Epithelial cell of esophagus (primary cell): ENCODE results near the gene ZNF302.

Source experiments
- DNase-seq: peaks from one replicate; pipeline ENCODE4 v3.0.0; 2010; ENCODE audit warnings: low read depth
- H3K4me3 ChIP-seq: 2 replicates; pipeline ENCODE4 v1.5.1; 2011; ENCODE audit warnings: mild to moderate bottlenecking, low read length, control low read depth
- TF ChIP-seq, protein P1 (sequence below): IDR thresholded peaks from 2 replicates; pipeline ENCODE4 v1.5.1; 2011; ENCODE audit warnings: low read depth, mild to moderate bottlenecking, low read length, control low read depth, inconsistent platforms; ENCODE audit not compliant: insufficient read depth; ENCODE audit errors: missing control alignments

The ZNF302 gene

GRCh38 chr19:34731019-34731829, 53.7 kb downstream of the ZNF302 start:
- TF ChIP-seq, protein P1, sequence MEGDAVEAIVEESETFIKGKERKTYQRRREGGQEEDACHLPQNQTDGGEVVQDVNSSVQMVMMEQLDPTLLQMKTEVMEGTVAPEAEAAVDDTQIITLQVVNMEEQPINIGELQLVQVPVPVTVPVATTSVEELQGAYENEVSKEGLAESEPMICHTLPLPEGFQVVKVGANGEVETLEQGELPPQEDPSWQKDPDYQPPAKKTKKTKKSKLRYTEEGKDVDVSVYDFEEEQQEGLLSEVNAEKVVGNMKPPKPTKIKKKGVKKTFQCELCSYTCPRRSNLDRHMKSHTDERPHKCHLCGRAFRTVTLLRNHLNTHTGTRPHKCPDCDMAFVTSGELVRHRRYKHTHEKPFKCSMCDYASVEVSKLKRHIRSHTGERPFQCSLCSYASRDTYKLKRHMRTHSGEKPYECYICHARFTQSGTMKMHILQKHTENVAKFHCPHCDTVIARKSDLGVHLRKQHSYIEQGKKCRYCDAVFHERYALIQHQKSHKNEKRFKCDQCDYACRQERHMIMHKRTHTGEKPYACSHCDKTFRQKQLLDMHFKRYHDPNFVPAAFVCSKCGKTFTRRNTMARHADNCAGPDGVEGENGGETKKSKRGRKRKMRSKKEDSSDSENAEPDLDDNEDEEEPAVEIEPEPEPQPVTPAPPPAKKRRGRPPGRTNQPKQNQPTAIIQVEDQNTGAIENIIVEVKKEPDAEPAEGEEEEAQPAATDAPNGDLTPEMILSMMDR = no peak
- no peak overlapping the region for H3K4me3 ChIP-seq
- no peak for DNase-seq

- TF ChIP-seq, protein P1 = no peak
- H3K4me3 ChIP-seq = no peak overlapping the region
- no peak for DNase-seq
These were observed 54.5 kb downstream of the ZNF302 start for GRCh38 chr19:34731964-34732363.

GRCh38 chr19:34732612-34733211, 55.2 kb downstream of the ZNF302 start:
- DNase-seq = no peak

GRCh38 chr19:34733266-34733745, 55.8 kb downstream of the ZNF302 start:
- DNase-seq = no peak
- TF ChIP-seq, protein P1 = no peak
- peak overlapping the region; percentile 92 for H3K4me3 ChIP-seq

More at GRCh38 chr19:34732612-34733211, 55.2 kb downstream of the ZNF302 start:
- H3K4me3 ChIP-seq = peak overlapping the region; percentile 92
- TF ChIP-seq, protein P1 = no peak

DNA sequence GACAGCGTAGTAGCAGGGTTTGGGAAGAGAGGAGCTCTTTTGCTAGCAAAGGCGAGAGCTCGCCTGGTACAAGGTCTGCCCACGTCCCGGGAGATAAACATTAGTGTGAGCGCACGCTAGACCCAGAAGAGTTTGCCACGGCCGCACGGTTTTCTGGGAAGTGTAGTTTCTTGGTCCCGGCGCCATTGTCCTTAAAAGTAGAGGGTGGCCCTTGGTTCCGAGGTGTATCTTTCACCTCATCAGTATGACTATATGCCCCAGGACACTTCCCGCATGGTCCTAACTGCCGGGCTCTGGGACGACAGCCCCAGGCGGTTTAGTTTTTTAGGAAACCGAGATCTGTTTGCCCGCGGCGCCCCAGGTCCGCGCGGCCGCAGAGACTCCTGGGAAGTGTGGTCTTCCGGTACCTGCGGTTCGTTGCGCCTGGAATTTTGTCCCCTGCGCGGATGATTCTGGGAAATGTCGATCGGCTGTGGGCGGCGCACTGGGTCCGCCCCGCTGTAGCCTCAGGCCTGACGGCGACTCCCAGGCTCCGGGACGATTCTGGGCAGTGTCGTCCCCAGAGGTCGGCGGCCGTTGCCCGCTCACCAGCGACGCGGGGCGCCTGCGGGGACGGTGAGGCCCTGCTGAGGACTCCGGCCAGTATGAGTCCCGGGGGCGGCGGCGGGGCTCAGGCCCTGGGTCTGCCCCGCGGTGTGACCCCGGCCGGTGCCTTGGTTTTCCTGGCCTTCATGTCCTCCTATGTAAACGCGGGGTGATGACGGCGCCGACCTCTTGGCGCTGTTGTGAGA, 56.5 kb downstream of the ZNF302 start, which contains the start of gene ZNF181:
ZNF181 (plus strand) TSS at position 498 of the 791 bp plus-strand sequence. CDS start 795 bp downstream, outside the sequence.
- peak; percentile 90 for DNase-seq

DNA sequence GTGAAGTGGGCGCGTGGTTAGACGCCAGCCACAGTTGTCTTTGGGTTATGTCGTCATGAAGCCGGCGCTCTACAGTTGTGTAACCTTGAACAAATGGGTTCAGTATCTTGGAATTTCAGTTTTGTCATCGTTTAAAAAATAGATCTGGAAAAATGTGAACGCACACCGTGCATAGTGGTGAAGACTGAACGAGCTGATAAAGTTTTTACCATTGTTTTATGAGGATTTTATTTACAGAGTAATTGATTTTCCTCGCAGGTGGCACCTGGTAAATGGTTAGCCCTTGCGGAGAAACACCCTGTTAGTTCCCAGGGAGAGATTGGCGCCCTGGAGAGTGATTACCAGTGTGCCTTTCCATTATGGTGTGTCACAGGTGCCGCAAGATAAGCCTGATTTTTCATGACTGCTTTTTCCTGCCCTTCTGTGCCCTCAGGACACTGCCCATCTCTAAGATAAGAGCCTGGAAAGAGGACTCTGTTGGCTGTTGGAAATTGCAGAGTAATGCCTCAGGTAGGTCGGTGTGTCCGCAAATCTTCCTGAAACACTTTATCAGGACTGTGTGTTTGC, 57.1 kb downstream of the ZNF302 start:
- TF ChIP-seq, protein P1 = no peak
- peak overlapping the region; percentile 92 for H3K4me3 ChIP-seq
- DNase-seq = peak; percentile 91

More for the DNA sequence above, 56.5 kb downstream of the ZNF302 start, which contains the start of gene ZNF181:
- H3K4me3 ChIP-seq = peak within 1 kb of the TSS; percentile 92
- TF ChIP-seq, protein P1 = no peak
